Smooth muscle cell (in vitro differentiated cells): ENCODE measurements around the gene ZNF609. TPM values are rescaled to one million over a fixed set of nuclear protein-coding genes. Genes with fewer than 3 reads are reported as not detected.

Experiments
- DNase-seq: peaks from one replicate; lab custom pipeline; 2025; ENCODE audit not compliant: unreplicated experiment; lab: John Stamatoyannopoulos, UW
- H2AFZ ChIP-seq: fragments of 200-600 bp; sonication (generic); 2 replicates; pipeline ENCODE4 v1.6.0; 2016; ENCODE audit warnings: antibody characterized with exemption, low read depth, mild to moderate bottlenecking
- H3F3A ChIP-seq: fragments of 200-600 bp; sonication (generic); 2 replicates; pipeline ENCODE4 v1.6.0; 2017; ENCODE audit warnings: antibody characterized with exemption, low read depth
- H3K27ac ChIP-seq: fragments of 200-600 bp; sonication (generic); 2 replicates; pipeline ENCODE4 v1.5.1; 2016; ENCODE audit warnings: low read depth, mild to moderate bottlenecking
- H3K27me3 ChIP-seq: fragments of 200-600 bp; sonication (generic); 2 replicates; pipeline ENCODE4 v1.6.1; 2016; ENCODE audit warnings: low read depth, mild to moderate bottlenecking
- H3K36me3 ChIP-seq: fragments of 200-600 bp; sonication (generic); 2 replicates; pipeline ENCODE4 v1.5.1; 2016; ENCODE audit warnings: low read depth
- H3K4me1 ChIP-seq: fragments of 200-600 bp; sonication (generic); 2 replicates; pipeline ENCODE4 v1.5.1; 2016; ENCODE audit warnings: low read depth
- H3K4me2 ChIP-seq: fragments of 200-600 bp; sonication (generic); 2 replicates; pipeline ENCODE4 v1.6.0; 2016; ENCODE audit warnings: mild to moderate bottlenecking
- H3K4me3 ChIP-seq: fragments of 200-600 bp; sonication (generic); 2 replicates; pipeline ENCODE4 v1.5.1; 2016; ENCODE audit warnings: mild to moderate bottlenecking
- H3K79me2 ChIP-seq: fragments of 200-600 bp; sonication (generic); 2 replicates; pipeline ENCODE4 v1.6.0; 2016; ENCODE audit warnings: low read depth, mild to moderate bottlenecking
- H3K9ac ChIP-seq: fragments of 200-600 bp; sonication (generic); 2 replicates; pipeline ENCODE4 v1.6.0; 2016; ENCODE audit warnings: low read depth
- H3K9me3 ChIP-seq: fragments of 200-600 bp; sonication (generic); replicated peaks from 2 replicates; pipeline ENCODE4 v1.5.1; 2016; ENCODE audit warnings: low read depth
- H4K20me1 ChIP-seq: fragments of 200-600 bp; sonication (generic); 2 replicates; pipeline ENCODE4 v1.6.0; 2016; ENCODE audit warnings: low read depth
- CTCF ChIP-seq: fragments of 200-600 bp; sonication (generic); IDR thresholded peaks from 2 replicates; pipeline ENCODE4 v1.5.1; 2017; ENCODE audit warnings: borderline replicate concordance, mild to moderate bottlenecking, antibody characterized with exemption; ENCODE audit not compliant: insufficient read depth, poor library complexity, severe bottlenecking
- WGBS: methylation state at CpG from one replicate; pipeline ENCODE4 v1.1.7; 2016; ENCODE audit warnings: low lambda C conversion rate; 5-methylcytosine and 5-hydroxymethylcytosine counted together
- polyA plus RNA-seq: library from polyadenylated mRNA; unstranded; fragments of >200 nt; fragmentation: Nextera tagmentation; extraction: Ambion mirVana; gene quantifications from 2 replicates; pipeline ENCODE4 v1.2.1, GENCODE V29; 2016
- total RNA-seq: library from RNA; depleted of rRNA; stranded (reverse); fragments of >200 nt; gene quantifications from 2 replicates; pipeline ENCODE4 v1.2.3, GENCODE V29; 2014

Gene ZNF609
- total and polyA plus RNA-seq, 2 experiments from 2014 or later, result 9.9 to 15.6 TPM

DNA sequence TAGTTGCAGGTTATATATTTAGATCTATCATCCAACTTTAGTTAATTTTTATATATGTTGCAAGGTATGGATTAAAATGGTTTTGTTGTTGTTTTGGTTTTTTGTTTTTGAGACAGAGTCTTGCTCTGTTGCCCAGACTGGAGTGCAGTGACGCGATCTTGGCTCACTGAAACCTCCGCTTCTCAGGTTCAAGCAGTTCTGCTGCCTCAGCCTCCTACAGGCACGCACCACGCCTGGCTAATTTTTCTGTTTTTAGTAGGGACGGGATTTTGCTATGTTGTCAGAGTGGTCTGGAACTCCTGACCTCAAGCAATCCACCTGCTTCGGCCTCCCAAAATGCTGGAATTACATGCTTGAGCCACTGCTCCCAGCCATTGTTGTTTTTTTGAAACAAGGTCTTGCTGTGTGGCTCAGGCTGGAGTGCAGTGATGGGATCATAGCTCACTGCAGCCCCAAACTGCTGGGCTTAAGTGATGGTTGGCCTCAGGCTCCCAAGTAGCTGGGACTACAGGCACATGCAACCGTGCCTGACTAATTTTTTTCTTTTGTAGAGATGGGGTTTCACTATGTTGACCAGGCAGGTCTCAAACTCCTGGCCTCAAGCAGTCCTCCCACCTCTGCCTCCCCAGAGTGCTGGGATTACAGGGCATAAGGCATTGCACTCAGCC is 92.0 kb downstream of the ZNF609 start:
- peaks cover 96% of the 10 kb centered on the region for H4K20me1 ChIP-seq

GRCh38 chr15:64558460-64559179 is 98.2 kb downstream of the ZNF609 start:
- Histone ChIP-seq H3K36me3 (no peaks in the 10 kb centered on the region), H3K4me3 (no peak overlapping the region), H4K20me1 (peaks cover 92% of the 10 kb centered on the region), H3K9ac (no peak overlapping the region), H3K27ac (peak overlapping the region; percentile 54), H3K79me2 (peaks cover 69% of the 10 kb centered on the region), H3K4me2 (peak overlapping the region; percentile 74), H2AFZ (no peak overlapping the region), H3K4me1 (peaks cover 8% of the 10 kb centered on the region), H3K27me3 (no peaks in the 10 kb centered on the region), H3K9me3 (no peaks in the 10 kb centered on the region), H3F3A (peaks cover 5% of the 10 kb centered on the region)
- no peak for TF ChIP-seq CTCF
- no peak for DNase-seq

More for the DNA sequence above, 92.0 kb downstream of the ZNF609 start:
- 95% methylated on average over 8 of the region's 8 CpGs for WGBS
- Histone ChIP-seq H3K4me1 (no peaks in the 10 kb centered on the region), H3K4me3 (no peak overlapping the region), H3K27ac (no peak overlapping the region), H3K36me3 (no peaks in the 10 kb centered on the region), H3K9ac (no peak overlapping the region), H3K27me3 (no peaks in the 10 kb centered on the region), H3K4me2 (no peak overlapping the region), H3K9me3 (no peaks in the 10 kb centered on the region), H3F3A (no peaks in the 10 kb centered on the region), H3K79me2 (peaks cover 89% of the 10 kb centered on the region), H2AFZ (no peak overlapping the region)
- no peak for TF ChIP-seq CTCF
- no peak for DNase-seq

- no peak for DNase-seq
- Histone ChIP-seq H3K4me1 (peaks cover 8% of the 10 kb centered on the region), H3K4me2 (peak overlapping the region; percentile 74), H3K9me3 (no peaks in the 10 kb centered on the region), H3K27ac (peak overlapping the region; percentile 54), H3F3A (peaks cover 5% of the 10 kb centered on the region), H3K36me3 (no peaks in the 10 kb centered on the region), H3K79me2 (peaks cover 69% of the 10 kb centered on the region), H4K20me1 (peaks cover 91% of the 10 kb centered on the region), H3K27me3 (no peaks in the 10 kb centered on the region), H2AFZ (no peak overlapping the region), H3K4me3 (no peak overlapping the region), H3K9ac (no peak overlapping the region)
- 93% methylated on average over 2 of the region's 2 CpGs for WGBS
- TF ChIP-seq CTCF, result no peak
Measured at GRCh38 chr15:64559243-64559642, 98.9 kb downstream of the ZNF609 start.
